HuH-7.5 (cell line): ENCODE results near the gene CNTNAP2.
"Not testable (repeated sequence)": the region's sequence is repeated elsewhere in the genome, so short reads cannot be mapped to it uniquely, and the experiment has no call there.

ENCODE experiments used
- DNase-seq: peaks from one replicate; pipeline ENCODE4 v3.0.0; 2011; ENCODE audit warnings: low spot score

The CNTNAP2 gene

GRCh38 chr7:146150153-146150552 lies 33.6 kb downstream of the CNTNAP2 start:
- no peak for DNase-seq

- no peak for DNase-seq
These were observed 55.5 kb downstream of the CNTNAP2 start for GRCh38 chr7:146172112-146172511.

GRCh38 chr7:146175716-146176115 lies 59.1 kb downstream of the CNTNAP2 start:
- no peak for DNase-seq

GRCh38 chr7:146176860-146177259 lies 60.3 kb downstream of the CNTNAP2 start:
- DNase-seq, result no peak

GRCh38 chr7:146177301-146177700 lies 60.7 kb downstream of the CNTNAP2 start:
- no peak for DNase-seq

- no peak for DNase-seq
These were observed 69.2 kb downstream of the CNTNAP2 start for GRCh38 chr7:146185844-146186243.

- not testable (repeated sequence) for DNase-seq
These were observed 74.8 kb downstream of the CNTNAP2 start for GRCh38 chr7:146191428-146191827.

GRCh38 chr7:146201945-146202344 lies 85.3 kb downstream of the CNTNAP2 start:
- no peak for DNase-seq

- no peak for DNase-seq
These were observed 89.7 kb downstream of the CNTNAP2 start for GRCh38 chr7:146206270-146206669.

GRCh38 chr7:146208492-146208891 lies 91.9 kb downstream of the CNTNAP2 start:
- DNase-seq, result no peak

GRCh38 chr7:146214842-146215241 lies 98.2 kb downstream of the CNTNAP2 start:
- DNase-seq, result no peak

GRCh38 chr7:146216396-146217041 lies 99.9 kb downstream of the CNTNAP2 start:
- DNase-seq, result no peak

GRCh38 chr7:146223851-146224250 lies 107.2 kb downstream of the CNTNAP2 start:
- no peak for DNase-seq

GRCh38 chr7:146232604-146233003 lies 116.0 kb downstream of the CNTNAP2 start:
- DNase-seq, result no peak

GRCh38 chr7:146235195-146235594 lies 118.6 kb downstream of the CNTNAP2 start:
- DNase-seq, result no peak

- DNase-seq, result no peak
These were observed 126.1 kb downstream of the CNTNAP2 start for GRCh38 chr7:146242661-146243060.

- not testable (repeated sequence) for DNase-seq
These were observed 131.4 kb downstream of the CNTNAP2 start for GRCh38 chr7:146247991-146248390.

- DNase-seq, result not testable (repeated sequence)
These were observed 132.1 kb downstream of the CNTNAP2 start for GRCh38 chr7:146248744-146249143.

GRCh38 chr7:146249272-146249671 lies 132.7 kb downstream of the CNTNAP2 start:
- no peak for DNase-seq

GRCh38 chr7:146255609-146256008 lies 139.0 kb downstream of the CNTNAP2 start:
- DNase-seq, result no peak

- DNase-seq, result no peak
These were observed 145.9 kb downstream of the CNTNAP2 start for GRCh38 chr7:146262527-146262926.

- no peak for DNase-seq
These were observed 160.3 kb downstream of the CNTNAP2 start for GRCh38 chr7:146276888-146277287.

- no peak for DNase-seq
These were observed 168.8 kb downstream of the CNTNAP2 start for GRCh38 chr7:146285418-146285817.

- DNase-seq, result no peak
These were observed 174.1 kb downstream of the CNTNAP2 start for GRCh38 chr7:146290746-146291145.
